ENCODE results near the gene OR2V1. TPM values are rescaled to one million over a fixed set of nuclear protein-coding genes. Genes with fewer than 3 reads are reported as not detected.
A peak's percentile ranks its signal among the peaks of the same experiment; 100 is the strongest.

The OR2V1 gene
- total and polyA plus RNA-seq, 2 of the 13 experiments (the other 11 are each of a cell fraction or from before 2014, with no cell fraction given), result not detected

- intact Hi-C loops (cut with micrococcal nuclease; ENCODE audit: unreplicated experiment) (no loop called here), in situ Hi-C loops (cut with HindIII; ENCODE audit: extremely low pct_ligation_motif_present, low pct_unique_long_range_greater_than_20kb) (no loop called here)
- BruUV-seq (replicated peaks), result no TSS peak
- no peak for ATAC-seq
- no peaks in the 10 kb centered on the region for H3K36me3 ChIP-seq (replicated peaks in 1 of 2; ENCODE audit: control insufficient read depth in 1 of 2, insufficient read depth in 2 of 2, low read length in 2 of 2)
- whole genome bisulfite sequencing (ENCODE audit: low lambda C conversion rate), result 19% methylated on average over 6 of the region's 11 CpGs
- H2AFZ ChIP-seq (ENCODE audit: low read length), result no peak overlapping the region
- H3K4me2 ChIP-seq (ENCODE audit: low read depth, low read length), result peak overlapping the region; percentile 96
- no peaks in the 10 kb centered on the region for H3K79me2 ChIP-seq (ENCODE audit: insufficient read depth, low read length)
- CTCF ChIA-PET (ENCODE audit: low intra/inter-chr PET ratio, low total read pairs), result no interaction called here
- peaks cover 0 to 12% of the 10 kb centered on the region in 2 experiments; a peak in 1 of 5 replicates for H3K27me3 ChIP-seq (ENCODE audit: control insufficient read depth in 1 of 2, insufficient read depth in 2 of 2, low read length in 2 of 2)
- H3K27ac ChIP-seq (ENCODE audit: extremely low read length, insufficient read depth, low read length), result no peak overlapping the region
- H3K4me1 ChIP-seq (ENCODE audit: insufficient read depth, low read length), result peaks cover 49% of the 10 kb centered on the region
- no peak for TF ChIP-seq PRPF4 (IDR thresholded peaks at IDR 0.05; ENCODE audit: low read depth, low read length, poor library complexity, severe bottlenecking)
- no peak for TF ChIP-seq SRY (CRISPR knock-in tag; IDR thresholded peaks at IDR 0.05)
- TF ChIP-seq KDM2A (CRISPR knock-in tag; IDR thresholded peaks at IDR 0.05; ENCODE audit: borderline replicate concordance, low read depth), result no peak
- TF ChIP-seq CTCF (CRISPR knock-in tag; IDR thresholded peaks at IDR 0.05), result peak; percentile 50
- H3K4me3 ChIP-seq (replicated peaks in 1 of 3; ENCODE audit: insufficient read depth in 1 of 3, low read depth in 2 of 3, low read length in 3 of 3), result peak overlapping the region; percentile 30 to 50 (median 38); a peak in 3 of 6 replicates
- FAIRE-seq, result no peak
- DNase-seq (ENCODE audit: low spot score), result no peak
- H3K9me3 ChIP-seq (ENCODE audit: low read length), result no peaks in the 10 kb centered on the region
- no peaks in the 10 kb centered on the region for H4K20me1 ChIP-seq (ENCODE audit: insufficient read depth, low read length)
- POLR2A ChIA-PET, result no interaction called here
- H3K9ac ChIP-seq (ENCODE audit: insufficient read depth, low read depth, low read length), result no peak overlapping the region
Observed at GRCh38 chr5:181167814-181168488, 37.0 kb upstream of the OR2V1 start.
